Lower lobe of right lung (tissue), 2 donors: ENCODE measurements around the gene CDK6. TPM values are rescaled to one million over a fixed set of nuclear protein-coding genes. Genes with fewer than 3 reads are reported as not detected.
A peak's percentile ranks its signal among the peaks of the same experiment; 100 is the strongest.

Source experiments
- ATAC-seq, 2 donors: fragments of 200-7000 bp; cut with Tn5 transposase; one replicate each; pipeline ENCODE4 v1.9.1; 2020 to 2022; ENCODE audit warnings: mild to moderate bottlenecking in 2 of 2, moderate library complexity in 2 of 2
- DNase-seq: peaks from one replicate; pipeline ENCODE4 v3.0.0-alpha.2; 2020
- H3K27ac ChIP-seq: fragments of 200-600 bp; one replicate; pipeline ENCODE4 v1.8.0; 2022
- H3K27me3 ChIP-seq: fragments of 200-600 bp; one replicate; pipeline ENCODE4 v1.8.0; 2022; ENCODE audit warnings: low read depth
- H3K36me3 ChIP-seq: fragments of 200-600 bp; one replicate; pipeline ENCODE4 v1.8.0; 2022; ENCODE audit warnings: mild to moderate bottlenecking
- H3K4me1 ChIP-seq: fragments of 200-600 bp; one replicate; pipeline ENCODE4 v1.8.0; 2022
- H3K4me3 ChIP-seq: fragments of 200-600 bp; one replicate; pipeline ENCODE4 v1.8.0; 2022; ENCODE audit warnings: mild to moderate bottlenecking
- H3K9me3 ChIP-seq: fragments of 200-600 bp; one replicate; pipeline ENCODE4 v1.8.0; 2022
- intact Hi-C: fragments of 100-400 bp; cut with DNase I; formaldehyde crosslinking; loops from one replicate; pipeline ENCODE4 v1.11.0; 2022
- total RNA-seq: library from RNA; stranded (reverse); fragmentation: NEBNext Ultra II Directional; extraction: Animal tissue kit (Norgen Biotek cat#: 25700); gene quantifications from one replicate; pipeline ENCODE4 v1.2.1, GENCODE V29; 2021
- TF ChIP-seq, protein P1 (sequence below): fragments of 200-600 bp; IDR thresholded peaks from one replicate; pipeline ENCODE4 v1.8.0; 2022; ENCODE audit warnings: antibody characterized with exemption, mild to moderate bottlenecking
- donor health status: DM: no; HTN: yes; CAD: no; lungs with severe emphysema.

The CDK6 gene
- total RNA-seq, 1 donor from 2014 or later: 21.7 TPM

DNA sequence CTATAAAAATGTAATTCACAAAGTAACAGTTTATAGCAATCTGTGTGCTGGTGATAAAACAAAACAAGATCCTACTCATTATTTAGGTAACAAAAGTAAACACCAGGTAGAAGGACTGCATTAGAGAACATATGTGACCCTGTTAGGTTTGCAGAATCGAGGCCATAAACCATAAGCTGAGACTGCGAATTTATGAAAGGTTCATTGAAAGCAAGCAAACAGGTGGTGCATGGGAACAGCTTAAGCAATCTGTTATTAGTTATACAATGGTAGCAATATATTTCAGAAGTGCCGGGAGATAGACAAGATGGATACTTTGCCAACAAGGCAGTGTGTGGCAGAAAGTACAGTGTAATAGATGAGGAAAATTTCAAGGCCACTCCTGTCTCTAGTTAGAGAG lies 222.7 kb downstream of the CDK6 start:
- TF ChIP-seq, protein P1, sequence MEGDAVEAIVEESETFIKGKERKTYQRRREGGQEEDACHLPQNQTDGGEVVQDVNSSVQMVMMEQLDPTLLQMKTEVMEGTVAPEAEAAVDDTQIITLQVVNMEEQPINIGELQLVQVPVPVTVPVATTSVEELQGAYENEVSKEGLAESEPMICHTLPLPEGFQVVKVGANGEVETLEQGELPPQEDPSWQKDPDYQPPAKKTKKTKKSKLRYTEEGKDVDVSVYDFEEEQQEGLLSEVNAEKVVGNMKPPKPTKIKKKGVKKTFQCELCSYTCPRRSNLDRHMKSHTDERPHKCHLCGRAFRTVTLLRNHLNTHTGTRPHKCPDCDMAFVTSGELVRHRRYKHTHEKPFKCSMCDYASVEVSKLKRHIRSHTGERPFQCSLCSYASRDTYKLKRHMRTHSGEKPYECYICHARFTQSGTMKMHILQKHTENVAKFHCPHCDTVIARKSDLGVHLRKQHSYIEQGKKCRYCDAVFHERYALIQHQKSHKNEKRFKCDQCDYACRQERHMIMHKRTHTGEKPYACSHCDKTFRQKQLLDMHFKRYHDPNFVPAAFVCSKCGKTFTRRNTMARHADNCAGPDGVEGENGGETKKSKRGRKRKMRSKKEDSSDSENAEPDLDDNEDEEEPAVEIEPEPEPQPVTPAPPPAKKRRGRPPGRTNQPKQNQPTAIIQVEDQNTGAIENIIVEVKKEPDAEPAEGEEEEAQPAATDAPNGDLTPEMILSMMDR: no peak
- Histone ChIP-seq H3K36me3 (peaks cover 26% of the 10 kb centered on the region), H3K9me3 (no peaks in the 10 kb centered on the region), H3K4me3 (no peak overlapping the region), H3K27me3 (no peaks in the 10 kb centered on the region), H3K27ac (no peak overlapping the region), H3K4me1 (no peaks in the 10 kb centered on the region)
- intact Hi-C loops: no loop called here
- DNase-seq (no peak), ATAC-seq (no peak)

DNA sequence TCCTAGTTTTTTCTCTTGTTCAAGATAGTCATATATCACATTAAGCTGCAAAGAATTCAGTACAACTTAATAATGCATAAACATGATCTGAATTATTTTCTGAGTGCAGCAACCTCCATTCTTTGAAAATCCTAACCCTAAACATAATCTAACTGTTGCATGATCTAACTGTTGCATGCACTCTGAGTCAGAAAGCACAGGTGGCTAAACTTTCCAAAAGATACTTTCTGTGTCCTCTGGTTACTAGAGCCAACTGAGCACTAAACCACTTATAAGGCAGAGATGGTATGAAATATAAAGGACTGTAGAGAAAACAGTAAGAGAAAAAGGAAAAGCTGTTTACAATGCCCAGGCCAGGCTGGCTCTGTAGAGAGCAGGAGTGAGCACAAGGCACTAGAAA lies 223.2 kb downstream of the CDK6 start:
- H3K27ac ChIP-seq: no peak overlapping the region
- TF ChIP-seq, protein P1: no peak
- no peaks in the 10 kb centered on the region for H3K4me1 ChIP-seq
- no peak for DNase-seq
- no peak overlapping the region for H3K4me3 ChIP-seq
- intact Hi-C loops: no loop called here
- no peaks in the 10 kb centered on the region for H3K9me3 ChIP-seq
- H3K36me3 ChIP-seq: peaks cover 26% of the 10 kb centered on the region
- ATAC-seq: no peak
- no peaks in the 10 kb centered on the region for H3K27me3 ChIP-seq

DNA sequence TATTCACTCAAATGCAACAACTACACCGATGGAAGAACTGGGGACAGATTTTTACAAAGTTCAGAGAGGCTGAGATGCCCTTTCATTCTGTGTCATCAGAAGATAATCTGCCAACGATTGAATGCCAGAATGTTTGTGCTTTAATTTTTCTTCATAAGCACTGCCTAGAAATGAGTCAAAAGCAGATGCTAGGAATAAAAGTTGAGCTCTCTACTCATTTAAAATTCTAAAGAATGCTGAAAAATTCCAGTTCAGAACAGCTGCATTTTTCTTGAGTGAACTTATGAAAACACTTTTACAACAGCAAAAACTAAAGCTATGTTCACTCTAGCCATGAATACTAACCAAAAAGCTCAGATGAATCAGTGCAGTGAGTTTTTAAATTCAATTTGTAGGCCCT lies 223.9 kb downstream of the CDK6 start:
- Histone ChIP-seq H3K27me3 (no peaks in the 10 kb centered on the region), H3K4me1 (no peaks in the 10 kb centered on the region), H3K9me3 (no peaks in the 10 kb centered on the region), H3K4me3 (no peak overlapping the region), H3K36me3 (peaks cover 21% of the 10 kb centered on the region), H3K27ac (no peak overlapping the region)
- ATAC-seq (no peak), DNase-seq (no peak)
- TF ChIP-seq, protein P1: no peak
- intact Hi-C loops: no loop called here

DNA sequence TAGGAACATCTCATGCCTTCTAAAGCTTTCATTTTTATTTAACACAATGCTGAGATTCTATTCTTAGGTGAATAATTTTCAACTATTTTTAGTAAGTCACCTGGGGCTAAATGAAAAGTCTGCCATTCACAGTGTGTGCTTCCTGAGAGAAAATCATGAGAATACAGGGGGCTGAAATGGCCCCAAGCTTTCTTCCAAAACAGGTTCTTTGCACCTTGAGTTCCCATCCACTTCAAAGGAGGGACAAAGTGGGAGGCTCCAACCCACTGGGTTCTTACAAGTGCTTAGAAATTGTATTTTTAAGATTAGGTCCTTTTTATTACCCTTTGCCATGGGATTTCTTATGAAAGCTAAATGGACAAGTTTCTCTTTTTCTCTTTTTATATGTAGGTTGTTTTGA lies 224.6 kb downstream of the CDK6 start:
- peaks cover 13% of the 10 kb centered on the region for H3K36me3 ChIP-seq
- intact Hi-C loops: no loop called here
- no peak for ATAC-seq

DNA sequence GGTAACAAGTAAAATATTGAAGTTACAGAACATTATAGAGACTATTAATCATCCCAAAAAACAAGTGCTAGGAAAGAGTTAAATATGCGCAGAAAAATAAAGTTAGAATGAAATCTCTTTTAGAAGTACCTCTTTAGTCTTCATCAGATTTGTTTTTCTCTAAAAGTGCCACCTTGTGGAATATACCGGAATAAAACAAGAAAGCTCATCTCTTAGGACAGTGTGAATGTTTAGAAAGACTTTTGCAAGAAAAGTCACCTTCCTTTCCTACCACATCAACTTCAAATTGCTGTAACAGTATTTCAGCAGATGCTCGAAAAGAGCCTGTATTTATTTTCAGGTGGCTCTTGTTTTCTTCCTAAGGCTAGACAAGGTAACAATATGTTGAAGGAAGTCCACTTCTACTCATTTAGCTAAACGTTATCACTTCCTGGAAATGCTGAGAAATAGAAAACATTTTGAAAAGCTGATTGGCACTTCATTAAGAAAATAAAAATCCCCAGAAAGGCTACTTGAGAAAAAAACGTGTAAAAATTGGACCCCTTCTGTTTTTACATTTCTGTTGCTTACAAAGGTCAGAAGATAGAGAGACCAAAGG lies 226.4 kb downstream of the CDK6 start:
- no peaks in the 10 kb centered on the region for H3K27me3 ChIP-seq
- no peak overlapping the region for H3K4me3 ChIP-seq
- H3K9me3 ChIP-seq: no peaks in the 10 kb centered on the region
- DNase-seq (no peak), ATAC-seq (peak; percentile 46 to 58)
- H3K4me1 ChIP-seq: no peaks in the 10 kb centered on the region
- no peak overlapping the region for H3K27ac ChIP-seq
- peaks cover 4% of the 10 kb centered on the region for H3K36me3 ChIP-seq
- intact Hi-C loops: no loop called here
- TF ChIP-seq, protein P1: peak; percentile 40

More for the DNA sequence above, 224.6 kb downstream of the CDK6 start:
- no peaks in the 10 kb centered on the region for H3K27me3 ChIP-seq
- TF ChIP-seq, protein P1: no peak
- no peak for DNase-seq
- no peak overlapping the region for H3K4me3 ChIP-seq
- H3K27ac ChIP-seq: no peak overlapping the region
- H3K4me1 ChIP-seq: no peaks in the 10 kb centered on the region
- H3K9me3 ChIP-seq: no peaks in the 10 kb centered on the region
